D341Med (cell line): Measurements from ENCODE around the gene ZNF610.
"Not testable (repeated sequence)": the region's sequence is repeated elsewhere in the genome, so short reads cannot be mapped to it uniquely, and the experiment has no call there.

Experiments used
- DNase-seq: peaks from one replicate; pipeline ENCODE4 v3.0.0; 2012; ENCODE audit warnings: low spot score

ZNF610 gene

GRCh38 chr19:52336117-52336790, at the start of gene ZNF610:
Gene ZNF610 (plus strand): TSS chr19:52336243. CDS start chr19:52349173, 12,930 bp downstream.
- DNase-seq, result peak; percentile 96

DNA sequence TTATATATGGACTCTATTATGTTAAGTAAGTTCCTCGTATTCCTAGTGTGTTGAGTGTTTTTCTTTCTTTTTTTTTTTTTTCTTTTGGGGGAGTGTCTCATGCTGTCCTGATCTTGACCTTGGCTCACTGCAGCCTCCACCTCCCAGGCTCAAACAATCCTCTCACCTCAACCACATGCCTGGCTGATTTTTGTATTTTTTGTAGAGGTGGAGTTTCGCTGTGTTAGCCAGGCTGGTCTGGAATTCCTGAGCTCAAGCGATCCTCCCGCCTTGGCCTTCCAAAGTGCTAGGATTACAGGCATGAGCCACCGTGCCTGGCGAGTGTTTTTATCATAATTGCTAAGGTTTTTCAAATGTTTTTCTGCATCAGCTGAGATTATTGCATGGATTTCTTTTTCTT, 49.8 kb upstream of the ZNF610 start:
- no peak for DNase-seq

DNA sequence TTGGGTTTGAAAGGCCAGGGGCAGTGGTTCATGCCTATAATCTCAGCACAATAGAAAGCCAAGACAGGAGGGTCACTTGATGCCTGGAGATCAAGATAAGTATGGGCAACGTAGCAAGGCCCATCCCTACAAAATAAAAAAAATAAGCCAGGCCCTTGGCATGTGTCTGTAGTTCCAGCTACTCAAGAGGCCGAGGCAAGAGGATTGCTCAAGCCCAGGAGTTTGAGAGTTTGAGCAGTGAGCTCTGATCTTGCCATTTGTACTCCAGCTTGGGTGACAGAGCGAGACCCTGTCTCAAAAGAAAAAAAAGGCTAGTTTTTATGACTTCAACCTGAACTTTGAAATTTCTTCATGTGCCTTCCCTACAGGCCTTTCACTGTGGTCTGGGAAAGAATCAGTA, 44.3 kb upstream of the ZNF610 start:
- no peak for DNase-seq

GRCh38 chr19:52292946-52293345, 43.1 kb upstream of the ZNF610 start:
- not testable (repeated sequence) for DNase-seq

DNA sequence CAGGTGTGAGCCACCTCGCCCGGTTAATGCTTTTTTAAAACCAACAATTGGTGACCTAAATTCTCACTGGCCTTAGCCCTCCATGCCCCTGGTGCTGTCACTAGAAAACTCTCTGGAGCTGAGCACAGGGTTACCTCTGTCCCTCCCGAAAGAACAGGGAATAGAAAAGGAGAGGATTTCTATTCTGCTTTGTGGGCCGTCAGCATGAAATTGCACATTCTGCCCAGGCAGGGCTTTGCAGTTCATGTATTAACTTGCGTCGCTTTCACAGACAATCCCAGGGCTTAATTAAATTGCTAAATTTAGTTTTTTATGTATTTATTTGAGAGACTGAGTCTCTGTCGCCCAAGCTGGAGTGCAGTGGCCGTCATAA, 39.7 kb upstream of the ZNF610 start:
- DNase-seq, result no peak

- DNase-seq, result peak; percentile 95
Measured at GRCh38 chr19:52296773-52297600, 39.1 kb upstream of the ZNF610 start, which contains the start of gene ZNF480. Gene ZNF480 (plus strand): TSS chr19:52297169. CDS start chr19:52300413, 3,244 bp downstream.

DNA sequence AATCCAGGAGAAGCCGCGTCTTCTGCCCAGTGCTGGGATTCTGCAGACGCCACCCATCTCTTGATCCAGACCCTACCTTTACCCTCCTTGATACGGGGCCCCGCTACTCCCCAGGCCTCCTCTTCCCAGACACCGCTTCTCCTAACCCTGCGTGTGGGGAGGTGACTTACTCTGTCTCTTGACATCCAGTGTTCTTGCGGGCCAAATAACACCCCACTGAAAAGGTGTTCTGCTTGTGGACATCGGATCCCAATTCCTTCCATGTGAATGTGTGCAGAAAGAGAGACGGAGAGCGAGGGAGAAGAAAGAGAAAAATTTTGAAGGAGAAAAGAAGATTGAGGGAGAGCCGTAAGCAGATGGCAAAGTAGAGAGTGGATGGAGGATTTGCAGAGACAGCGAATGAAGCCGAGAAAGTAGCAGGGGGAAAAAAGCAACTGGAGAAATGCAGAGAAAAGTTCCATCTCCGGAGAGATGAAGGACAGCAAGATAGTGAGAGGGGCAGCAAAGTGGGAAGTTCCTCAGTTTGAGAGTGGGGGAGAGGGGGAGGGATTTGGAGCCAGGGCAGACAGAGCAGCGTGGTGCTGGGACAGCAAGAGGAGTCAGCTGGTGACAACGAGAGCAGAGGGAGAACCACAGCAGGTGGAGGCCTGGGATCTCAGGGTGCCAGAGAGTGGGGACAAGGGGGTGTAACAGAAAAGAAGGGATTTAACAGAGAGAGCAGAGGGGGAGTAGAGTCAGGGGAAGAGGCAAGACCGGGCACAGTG, 38.3 kb upstream of the ZNF610 start:
- DNase-seq, result no peak

GRCh38 chr19:52307275-52307674, 28.8 kb upstream of the ZNF610 start:
- no peak for DNase-seq

DNA sequence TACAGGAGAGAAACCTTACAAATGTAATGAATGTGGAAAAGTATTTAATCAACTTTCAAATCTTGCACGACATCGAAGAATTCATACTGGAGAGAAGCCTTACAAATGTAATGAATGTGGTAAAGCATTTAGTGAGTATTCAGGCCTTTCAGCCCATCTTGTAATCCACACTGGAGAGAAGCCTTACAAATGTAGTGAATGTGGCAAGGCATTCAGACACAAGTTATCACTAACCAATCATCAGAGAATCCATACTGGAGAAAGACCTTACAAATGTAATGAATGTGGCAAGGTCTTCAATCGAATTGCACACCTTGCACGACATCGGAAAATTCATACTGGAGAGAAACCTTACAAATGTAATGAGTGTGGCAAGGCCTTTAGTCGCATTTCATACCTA, 13.6 kb upstream of the ZNF610 start:
- DNase-seq, result no peak

GRCh38 chr19:52331757-52332156, 4.3 kb upstream of the ZNF610 start:
- DNase-seq, result no peak

DNA sequence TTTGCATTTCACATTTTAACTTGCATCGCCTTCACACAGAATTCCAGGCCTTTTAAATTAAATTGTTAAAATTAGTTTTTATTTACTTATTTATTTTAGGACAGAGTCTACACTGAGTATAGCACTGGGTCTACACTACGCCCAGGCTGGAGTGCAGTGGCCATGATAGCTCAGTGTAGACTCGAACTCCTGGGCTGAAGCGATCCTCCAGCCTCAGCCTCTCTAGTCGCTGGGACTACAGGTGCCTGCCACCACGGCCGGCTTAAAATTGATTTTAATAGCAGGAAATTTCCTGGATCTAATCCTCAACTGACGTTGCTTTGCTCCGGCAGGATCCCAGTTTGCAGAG, 301 bp upstream of the ZNF610 start:
- no peak for DNase-seq

- DNase-seq, result no peak
Measured at GRCh38 chr19:52336791-52337381, 843 bp downstream of the ZNF610 start.

DNA sequence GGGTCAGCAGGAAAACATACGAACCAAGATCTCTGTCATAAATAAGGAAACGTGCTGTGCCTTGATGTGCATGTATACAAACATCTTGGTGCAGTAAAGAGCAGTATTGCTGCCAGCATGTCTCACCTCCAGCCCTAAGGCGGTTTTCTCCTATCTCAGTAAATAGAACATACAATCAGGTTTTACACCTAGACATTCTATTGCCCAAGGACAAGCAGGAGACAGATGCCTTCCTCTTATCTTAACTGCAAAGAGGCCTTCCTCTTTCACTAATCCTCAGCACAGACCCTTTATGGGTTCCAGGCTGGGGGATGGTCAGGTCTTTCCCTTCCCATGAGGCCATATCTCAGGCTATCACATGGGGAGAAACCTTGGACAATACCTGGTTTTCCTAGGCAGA, 3.0 kb downstream of the ZNF610 start:
- DNase-seq, result not testable (repeated sequence)

GRCh38 chr19:52343548-52343947, 7.5 kb downstream of the ZNF610 start:
- peak; percentile 68 for DNase-seq

- DNase-seq, result no peak
Measured at GRCh38 chr19:52345162-52345561, 9.1 kb downstream of the ZNF610 start.

GRCh38 chr19:52351512-52351911, 15.5 kb downstream of the ZNF610 start:
- peak; percentile 42 for DNase-seq

GRCh38 chr19:52366414-52366824, 30.4 kb downstream of the ZNF610 start:
- DNase-seq, result no peak

- peak; percentile 93 for DNase-seq
Measured at GRCh38 chr19:52369559-52370340, 33.7 kb downstream of the ZNF610 start, which contains the start of gene ZNF880. Gene ZNF880 (plus strand): TSS chr19:52369923. CDS start chr19:52369966, 43 bp downstream.

- no peak for DNase-seq
Measured at GRCh38 chr19:52370341-52370710, 34.3 kb downstream of the ZNF610 start.

DNA sequence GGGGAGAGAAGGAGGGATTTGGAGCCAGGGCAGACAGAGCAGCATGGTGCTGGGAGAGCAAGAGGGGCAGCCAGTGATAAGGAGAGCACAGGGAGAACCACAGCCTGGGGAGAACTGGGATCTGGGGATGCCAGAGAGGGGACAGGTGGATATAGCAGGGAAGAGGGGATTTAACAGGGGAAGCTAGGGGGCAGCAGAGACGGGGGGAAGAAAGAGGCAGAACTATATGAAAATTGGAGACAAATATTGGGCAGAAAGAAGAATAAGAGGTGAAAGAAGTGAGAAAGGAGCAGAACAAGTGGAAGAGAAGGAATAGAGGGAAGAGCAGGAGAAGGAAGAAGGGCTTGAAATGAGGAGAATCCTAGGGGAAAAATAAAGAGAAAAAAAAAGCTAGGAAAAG, 55.1 kb downstream of the ZNF610 start:
- DNase-seq, result peak; percentile 21

DNA sequence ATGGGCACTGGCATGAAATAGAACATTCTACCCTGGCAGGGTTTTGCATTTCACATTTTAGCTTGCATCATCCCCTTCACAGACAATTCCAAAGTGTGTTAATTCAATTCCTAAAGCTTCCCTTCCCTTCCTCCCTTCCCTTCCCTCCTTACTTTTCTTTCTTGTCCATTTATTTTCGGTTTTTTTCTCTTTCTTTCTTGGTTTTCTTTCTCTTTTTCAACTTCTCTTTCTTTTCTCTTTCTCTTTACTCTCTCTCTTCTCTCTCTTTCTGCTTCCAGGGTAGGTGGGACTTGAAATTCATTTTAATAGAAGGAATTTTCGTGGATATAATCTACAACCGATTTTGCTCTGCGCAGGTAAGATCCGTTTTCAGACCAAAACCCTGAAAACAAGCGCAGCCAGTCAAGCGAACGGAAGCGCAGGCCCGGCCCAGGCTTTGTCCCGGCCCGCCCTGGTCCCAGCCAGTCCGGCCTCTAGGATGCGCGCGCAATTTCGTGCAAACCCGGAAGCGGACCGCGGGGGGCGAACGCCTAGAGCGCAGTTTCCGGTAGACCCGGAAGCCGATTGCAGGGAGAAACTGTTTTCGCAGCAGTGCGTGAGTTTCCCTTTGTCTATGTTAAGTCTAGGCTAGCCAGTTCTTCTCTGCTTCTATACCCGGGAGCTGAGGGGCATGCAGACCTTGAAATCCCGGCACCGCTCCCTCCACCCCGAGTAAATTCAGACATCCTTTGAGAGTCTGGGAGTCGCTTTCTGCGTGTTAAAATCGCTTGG, 61.5 kb downstream of the ZNF610 start, which contains the start of gene ZNF528:
Gene ZNF528 (plus strand): TSS at position 540 of the 771 bp plus-strand sequence. CDS start 4,165 bp downstream, outside the sequence.
- peak; percentile 99 for DNase-seq
